Inferior parietal cortex (tissue), 1 donor: ENCODE results near the gene EPS8L3.
A peak's percentile ranks its signal among the peaks of the same experiment; 100 is the strongest.
"Not testable (repeated sequence)": the region's sequence is repeated elsewhere in the genome, so short reads cannot be mapped to it uniquely, and the experiment has no call there.

Source experiments
- DNase-seq: peaks from one replicate; pipeline ENCODE4 v3.0.0-alpha.2; 2016; ENCODE audit errors: extremely low spot score

The EPS8L3 gene

GRCh38 chr1:109711593-109712320, 52.0 kb downstream of the EPS8L3 start, which contains the start of gene GSTM5:
GSTM5 (plus strand) TSS chr1:109712251; CDS start chr1:109712313, 62 bp downstream.
- DNase-seq, result peak; percentile 0

- not testable (repeated sequence) for DNase-seq
These were observed 53.9 kb downstream of the EPS8L3 start for GRCh38 chr1:109709822-109710221.

GRCh38 chr1:109708949-109709348, 54.8 kb downstream of the EPS8L3 start:
- not testable (repeated sequence) for DNase-seq

DNA sequence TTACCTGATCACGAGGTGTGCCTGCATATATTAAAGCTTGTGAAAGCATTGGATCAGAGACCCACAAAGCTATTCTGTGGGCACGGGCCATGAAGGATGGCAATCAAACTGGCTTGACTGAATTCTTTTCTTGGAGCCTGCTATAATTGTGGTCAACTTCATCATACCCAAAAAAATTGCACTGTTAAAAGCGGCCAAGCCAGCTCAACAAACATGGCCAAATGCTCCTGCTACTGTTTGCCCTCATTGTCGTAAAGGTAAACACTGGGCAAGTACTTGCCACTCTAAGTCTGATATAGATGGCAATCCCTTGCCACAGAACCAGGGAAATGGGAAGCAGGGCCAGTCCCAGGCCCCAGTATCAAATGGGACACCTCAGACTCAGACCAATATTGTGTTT, 58.3 kb downstream of the EPS8L3 start:
- no peak for DNase-seq

GRCh38 chr1:109704173-109704572, 59.5 kb downstream of the EPS8L3 start:
- no peak for DNase-seq

DNA sequence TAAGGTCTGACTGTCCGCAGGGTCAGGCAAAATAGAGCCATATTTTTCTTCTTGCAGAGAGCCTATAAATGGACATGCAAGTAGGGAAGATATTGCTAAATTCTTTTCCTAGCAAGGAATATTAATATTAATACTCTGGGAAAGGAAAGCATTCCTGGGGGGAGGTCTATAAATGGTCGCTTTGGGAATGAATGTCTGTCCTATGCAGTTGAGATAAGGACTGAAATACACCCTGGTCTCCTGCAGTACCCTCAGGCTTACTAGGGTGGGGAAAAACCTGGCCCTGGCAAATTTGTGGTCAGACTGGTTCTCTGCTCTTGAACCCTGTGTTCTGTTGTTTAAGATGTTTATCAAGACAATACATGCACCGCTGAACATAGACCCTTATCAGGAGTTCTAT, 60.8 kb downstream of the EPS8L3 start:
- not testable (repeated sequence) for DNase-seq
